Measurements from ENCODE around the gene C5orf46. TPM values are rescaled to one million over a fixed set of nuclear protein-coding genes. Genes with fewer than 3 reads are reported as not detected.

The C5orf46 gene
- total and polyA plus RNA-seq, 9 donors = not detected

DNA sequence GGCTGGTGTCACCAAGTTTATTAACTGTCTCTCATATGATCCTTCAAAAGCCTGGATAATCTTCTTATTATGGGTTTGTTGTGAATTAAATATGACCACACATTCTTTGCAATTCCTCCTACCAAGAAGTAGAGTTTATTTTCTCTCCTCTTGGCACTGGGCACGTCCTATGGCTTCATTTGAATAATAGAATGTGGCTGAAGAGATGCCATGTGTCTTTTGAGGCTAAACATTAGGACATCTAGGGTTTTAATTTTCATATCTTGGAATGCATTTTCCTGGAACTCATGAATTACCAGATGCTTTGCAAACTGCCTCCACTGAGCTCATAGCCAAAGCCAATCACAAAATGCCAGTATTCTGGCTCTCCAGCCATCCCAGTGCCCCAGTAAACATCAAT lies 47.8 kb downstream of the C5orf46 start:
- 42 to 54% (median 48%) methylated on average over 1 of the region's 1 CpG for WGBS, 3 donors
- no peak overlapping the region for H3K27ac ChIP-seq
- TF ChIP-seq, protein P1, sequence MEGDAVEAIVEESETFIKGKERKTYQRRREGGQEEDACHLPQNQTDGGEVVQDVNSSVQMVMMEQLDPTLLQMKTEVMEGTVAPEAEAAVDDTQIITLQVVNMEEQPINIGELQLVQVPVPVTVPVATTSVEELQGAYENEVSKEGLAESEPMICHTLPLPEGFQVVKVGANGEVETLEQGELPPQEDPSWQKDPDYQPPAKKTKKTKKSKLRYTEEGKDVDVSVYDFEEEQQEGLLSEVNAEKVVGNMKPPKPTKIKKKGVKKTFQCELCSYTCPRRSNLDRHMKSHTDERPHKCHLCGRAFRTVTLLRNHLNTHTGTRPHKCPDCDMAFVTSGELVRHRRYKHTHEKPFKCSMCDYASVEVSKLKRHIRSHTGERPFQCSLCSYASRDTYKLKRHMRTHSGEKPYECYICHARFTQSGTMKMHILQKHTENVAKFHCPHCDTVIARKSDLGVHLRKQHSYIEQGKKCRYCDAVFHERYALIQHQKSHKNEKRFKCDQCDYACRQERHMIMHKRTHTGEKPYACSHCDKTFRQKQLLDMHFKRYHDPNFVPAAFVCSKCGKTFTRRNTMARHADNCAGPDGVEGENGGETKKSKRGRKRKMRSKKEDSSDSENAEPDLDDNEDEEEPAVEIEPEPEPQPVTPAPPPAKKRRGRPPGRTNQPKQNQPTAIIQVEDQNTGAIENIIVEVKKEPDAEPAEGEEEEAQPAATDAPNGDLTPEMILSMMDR (IDR thresholded peaks at IDR 0.05) = no peak
- TF ChIP-seq EP300 (IDR thresholded peaks at IDR 0.05) = no peak
- no peak for TF ChIP-seq POLR2A (IDR thresholded peaks at IDR 0.05)
- no peaks in the 10 kb centered on the region for H3K27me3 ChIP-seq
- H3K9me3 ChIP-seq = no peaks in the 10 kb centered on the region
- no peaks in the 10 kb centered on the region for H3K36me3 ChIP-seq
- no peaks in the 10 kb centered on the region for H3K4me1 ChIP-seq (ENCODE audit: insufficient read depth)
- no peak overlapping the region for H3K4me3 ChIP-seq
- intact Hi-C loops (cut with DNase I) = no loop called here
- DNase-seq = no peak

GRCh38 chr5:147857302-147858129 lies 48.8 kb downstream of the C5orf46 start:
- WGBS, 3 donors = 1% methylated on average over 2 of the region's 2 CpGs
- intact Hi-C loops (cut with DNase I) = no loop called here
- Histone ChIP-seq H3K36me3 (no peaks in the 10 kb centered on the region), H3K27ac (no peak overlapping the region), H3K4me1 (ENCODE audit: insufficient read depth) (no peaks in the 10 kb centered on the region), H3K9me3 (no peaks in the 10 kb centered on the region), H3K27me3 (no peaks in the 10 kb centered on the region), H3K4me3 (no peak overlapping the region)
- DNase-seq = peak; percentile 11 to 50 (median 29)
- no peak for TF ChIP-seq EP300 (IDR thresholded peaks at IDR 0.05)
- TF ChIP-seq, protein P1 (IDR thresholded peaks at IDR 0.05) = peak in 2 of 3 donors; percentile 24 to 50

DNA sequence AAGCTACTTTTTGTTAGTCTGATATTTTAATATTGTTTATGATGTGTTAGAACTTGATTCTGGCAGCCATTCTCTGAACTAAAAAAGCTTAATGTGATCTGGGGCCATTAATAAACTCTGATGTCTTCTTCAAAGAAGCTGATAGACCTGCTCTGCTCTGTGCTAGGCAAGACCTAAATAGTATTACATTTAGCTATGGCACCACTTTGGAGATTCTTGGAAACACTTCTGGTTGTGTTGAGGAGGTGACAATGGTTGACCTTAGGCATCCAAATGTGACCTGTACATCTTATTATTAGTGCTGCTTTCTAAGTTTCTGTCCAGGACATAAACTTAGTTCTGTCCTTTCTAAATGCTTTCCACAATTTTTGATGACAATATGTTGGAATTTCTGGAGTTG lies 49.5 kb downstream of the C5orf46 start:
- Histone ChIP-seq H3K36me3 (no peaks in the 10 kb centered on the region), H3K27me3 (no peaks in the 10 kb centered on the region), H3K4me3 (no peak overlapping the region), H3K9me3 (no peaks in the 10 kb centered on the region), H3K4me1 (ENCODE audit: insufficient read depth) (no peaks in the 10 kb centered on the region), H3K27ac (no peak overlapping the region)
- no peak for TF ChIP-seq POLR2A (IDR thresholded peaks at IDR 0.05)
- TF ChIP-seq EP300 (IDR thresholded peaks at IDR 0.05) = no peak
- TF ChIP-seq, protein P1 (IDR thresholded peaks at IDR 0.05) = no peak
- intact Hi-C loops (cut with DNase I) = no loop called here
- DNase-seq = no peak

GRCh38 chr5:147855774-147856069 lies 50.6 kb downstream of the C5orf46 start:
- H3K27me3 ChIP-seq = no peaks in the 10 kb centered on the region
- no peaks in the 10 kb centered on the region for H3K9me3 ChIP-seq
- 43 to 49% (median 49%) methylated on average over 4 of the region's 4 CpGs for WGBS, 3 donors
- H3K4me3 ChIP-seq = no peak overlapping the region
- intact Hi-C loops (cut with DNase I) = no loop called here
- no peak for DNase-seq
- no peaks in the 10 kb centered on the region for H3K36me3 ChIP-seq
- TF ChIP-seq, protein P1 (IDR thresholded peaks at IDR 0.05) = no peak
- TF ChIP-seq POLR2A (IDR thresholded peaks at IDR 0.05) = no peak
- no peak for TF ChIP-seq EP300 (IDR thresholded peaks at IDR 0.05)
- H3K4me1 ChIP-seq (ENCODE audit: insufficient read depth) = no peaks in the 10 kb centered on the region
- no peak overlapping the region for H3K27ac ChIP-seq
